Epithelial cell of proximal tubule (primary cell): ENCODE measurements around the gene CELF6. TPM values are rescaled to one million over a fixed set of nuclear protein-coding genes. Genes with fewer than 3 reads are reported as not detected.
A peak's percentile ranks its signal among the peaks of the same experiment; 100 is the strongest.

Source experiments
- DNase-seq: peaks from one replicate; pipeline ENCODE4 v3.0.0-alpha.2; 2011; ENCODE audit warnings: low read depth
- H3K4me3 ChIP-seq: 2 replicates; pipeline ENCODE4 v1.5.1; 2011; ENCODE audit warnings: low read depth, mild to moderate bottlenecking, low read length
- CTCF ChIP-seq: conservative IDR thresholded peaks from 2 replicates; pipeline ENCODE4 v1.5.1; 2012; ENCODE audit warnings: low read depth, mild to moderate bottlenecking, low read length
- total RNA-seq: library from RNA; depleted of rRNA; stranded (reverse); fragments of >200 nt; gene quantifications from 2 replicates; pipeline ENCODE4 v1.2.3, GENCODE V29; 2015

CELF6 gene
- total RNA-seq, 1 donor from 2014 or later: not detected

DNA sequence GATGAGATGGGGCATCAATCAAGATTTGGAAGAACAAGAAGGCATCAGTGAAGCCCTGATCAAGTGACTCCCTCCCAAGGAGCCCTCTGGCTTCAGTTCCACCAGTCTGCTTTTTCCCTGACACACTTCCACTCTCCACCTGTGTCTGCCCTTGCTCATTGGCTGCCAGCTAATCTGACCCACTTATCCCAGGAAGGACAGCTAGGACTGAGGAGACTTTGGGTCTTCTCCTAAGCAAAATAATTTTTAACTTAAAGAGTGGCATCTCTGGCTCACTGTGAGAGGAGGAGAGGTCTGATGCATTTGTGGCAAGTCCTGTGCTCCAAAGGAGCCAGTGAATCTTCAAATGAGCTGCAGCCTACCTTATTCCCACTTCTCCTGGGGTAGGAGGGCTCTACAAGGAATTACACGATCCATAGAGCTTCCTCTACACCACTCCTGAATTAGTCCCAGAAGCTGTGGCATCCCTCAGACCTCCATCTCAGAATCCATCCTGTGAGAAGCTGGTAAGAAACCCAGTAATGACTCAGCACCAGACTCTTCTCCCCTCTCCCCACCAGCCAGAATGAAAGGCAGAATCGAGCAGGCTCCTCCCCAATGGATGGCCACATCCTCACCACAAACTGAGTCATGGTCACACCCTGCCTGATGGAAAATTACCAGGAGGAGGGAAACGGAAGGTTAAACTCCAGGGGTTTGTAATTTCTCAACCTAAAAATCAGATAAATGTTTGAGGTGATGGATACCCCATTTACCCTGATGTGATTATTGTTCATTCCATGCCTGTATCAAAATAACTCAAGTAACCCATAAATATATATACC, 82.7 kb downstream of the CELF6 start:
- DNase-seq: peak; percentile 83
- peak overlapping the region; percentile 59 for H3K4me3 ChIP-seq
- no peak for TF ChIP-seq CTCF

GRCh38 chr15:72236381-72237003, 83.5 kb downstream of the CELF6 start:
- H3K4me3 ChIP-seq: peak overlapping the region; percentile 59
- no peak for TF ChIP-seq CTCF
- DNase-seq: no peak

GRCh38 chr15:72235298-72235697, 84.7 kb downstream of the CELF6 start:
- no peak for DNase-seq
- no peak for TF ChIP-seq CTCF
- no peak overlapping the region for H3K4me3 ChIP-seq

Other genes starting within 250 kb of the CELF6 start
- 8.8 and 18.1 TPM in 2 replicates for gene MYO9A, start 202.0 kb downstream of the CELF6 start, total RNA-seq
- 1.2 and 1.6 TPM in 2 replicates for gene SENP8, start 201.8 kb downstream of the CELF6 start, total RNA-seq
- gene GRAMD2A, start 122.4 kb downstream of the CELF6 start, total RNA-seq: 1.8 and 5.0 TPM in 2 replicates
- 1,902 and 2,237 TPM in 2 replicates for gene PKM, start 89.0 kb downstream of the CELF6 start, total RNA-seq
- gene PARP6, start 47.6 kb downstream of the CELF6 start, total RNA-seq: 14.7 and 16.0 TPM in 2 replicates
- gene HEXA, start 55.9 kb upstream of the CELF6 start, total RNA-seq: 63.4 and 82.7 TPM in 2 replicates
- gene TMEM202, start 78.1 kb upstream of the CELF6 start, total RNA-seq: not detected in 2 replicates
- gene ARIH1, start 154.2 kb upstream of the CELF6 start, total RNA-seq: 21.9 and 29.3 TPM in 2 replicates